ENCODE measurements around the gene GABRP.

- TF ChIP-seq, protein P1, sequence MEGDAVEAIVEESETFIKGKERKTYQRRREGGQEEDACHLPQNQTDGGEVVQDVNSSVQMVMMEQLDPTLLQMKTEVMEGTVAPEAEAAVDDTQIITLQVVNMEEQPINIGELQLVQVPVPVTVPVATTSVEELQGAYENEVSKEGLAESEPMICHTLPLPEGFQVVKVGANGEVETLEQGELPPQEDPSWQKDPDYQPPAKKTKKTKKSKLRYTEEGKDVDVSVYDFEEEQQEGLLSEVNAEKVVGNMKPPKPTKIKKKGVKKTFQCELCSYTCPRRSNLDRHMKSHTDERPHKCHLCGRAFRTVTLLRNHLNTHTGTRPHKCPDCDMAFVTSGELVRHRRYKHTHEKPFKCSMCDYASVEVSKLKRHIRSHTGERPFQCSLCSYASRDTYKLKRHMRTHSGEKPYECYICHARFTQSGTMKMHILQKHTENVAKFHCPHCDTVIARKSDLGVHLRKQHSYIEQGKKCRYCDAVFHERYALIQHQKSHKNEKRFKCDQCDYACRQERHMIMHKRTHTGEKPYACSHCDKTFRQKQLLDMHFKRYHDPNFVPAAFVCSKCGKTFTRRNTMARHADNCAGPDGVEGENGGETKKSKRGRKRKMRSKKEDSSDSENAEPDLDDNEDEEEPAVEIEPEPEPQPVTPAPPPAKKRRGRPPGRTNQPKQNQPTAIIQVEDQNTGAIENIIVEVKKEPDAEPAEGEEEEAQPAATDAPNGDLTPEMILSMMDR (optimal IDR thresholded peaks at IDR 0.05 in 1 of 3, IDR thresholded peaks at IDR 0.05 in 1 of 3, conservative IDR thresholded peaks at IDR 0.05 in 1 of 3; ENCODE audit: extremely low read depth in 1 of 3, insufficient read depth in 2 of 3, low read length in 3 of 3) = no peak
- no peak for TF ChIP-seq EZH2 (IDR thresholded peaks at IDR 0.05; ENCODE audit: low read length)
These were observed 33.6 kb upstream of the GABRP start for GRCh38 chr5:170749911-170750431.
